Suprapubic skin (tissue), 3 donors: ENCODE measurements around the gene MMP7.

Source experiments
- CTCF ChIP-seq, 2 donors: fragments of 200-600 bp in 1 of 2; fragments of 450-650 bp in 1 of 2; sonication (generic) in 1 of 2; IDR thresholded peaks; one replicate each; pipeline ENCODE4 v1.5.1; 2016 to 2019; ENCODE audit warnings: antibody characterized with exemption in 2 of 2, mild to moderate bottlenecking in 1 of 2, moderate library complexity in 1 of 2
- EP300 ChIP-seq: sonication (generic); formaldehyde crosslinking; IDR thresholded peaks from one replicate; pipeline ENCODE4 v1.6.1; 2017; ENCODE audit warnings: antibody characterized with exemption

DNA sequence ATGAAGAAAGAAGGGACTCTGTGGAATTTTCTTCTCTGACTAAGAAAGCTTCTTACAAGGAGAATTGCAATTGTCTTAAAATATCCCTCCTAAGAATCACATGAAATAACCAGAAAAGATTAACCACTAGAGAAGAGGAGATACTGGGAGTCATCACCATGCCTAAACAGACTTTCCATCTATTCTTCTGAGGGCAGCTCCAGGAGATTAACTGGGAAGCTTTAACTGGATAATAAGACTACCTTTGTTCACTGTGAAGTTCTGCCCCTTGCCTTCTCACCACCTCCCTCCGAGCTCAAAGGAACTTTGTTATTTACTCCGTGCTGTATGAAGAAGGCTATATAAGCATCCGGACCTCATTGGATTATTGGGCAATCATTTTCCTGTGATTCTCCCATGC lies 24.5 kb upstream of the MMP7 start:
- TF ChIP-seq CTCF (IDR thresholded peaks at IDR 0.05) = no peak
- TF ChIP-seq EP300 = no peak
